ENCODE results near the gene MTAP. TPM values are rescaled to one million over a fixed set of nuclear protein-coding genes. Genes with fewer than 3 reads are reported as not detected.
A peak's percentile ranks its signal among the peaks of the same experiment; 100 is the strongest.

The MTAP gene
- total RNA-seq, 2 experiments from 2014 or later: 62.5 to 68.2 TPM

DNA sequence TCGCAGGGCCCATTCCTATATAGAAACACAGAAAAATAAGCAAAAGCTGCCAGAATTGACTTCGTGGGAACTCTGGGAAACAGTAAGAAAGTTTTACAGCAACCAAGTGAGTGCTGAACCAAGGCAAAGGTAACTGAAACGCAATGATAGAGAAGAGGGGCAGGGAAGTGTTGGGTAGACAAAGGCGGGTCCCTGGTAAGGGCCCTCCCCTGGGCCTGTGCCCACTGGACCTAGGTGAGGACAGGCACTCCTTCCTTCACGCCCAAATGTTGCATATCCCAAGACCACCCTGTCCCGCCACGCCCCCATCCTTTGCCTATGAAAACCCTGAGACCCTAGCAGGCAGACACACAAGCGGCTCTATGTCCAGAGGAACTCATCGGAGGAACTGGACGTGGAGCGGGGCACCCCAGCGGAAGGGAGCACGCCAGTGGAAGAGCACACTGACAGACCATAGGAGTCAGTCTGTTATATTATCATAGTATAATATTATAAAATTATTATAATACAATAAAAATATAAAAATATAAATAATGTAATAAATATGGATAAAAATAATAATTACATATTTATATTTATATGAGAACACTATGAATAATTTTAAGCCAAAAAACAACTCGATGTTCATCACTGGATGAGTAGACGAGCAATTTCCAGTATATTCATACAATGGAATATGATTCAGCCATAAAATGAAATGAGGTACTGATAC, 163.9 kb downstream of the MTAP start:
- ATAC-seq (no peak), DNase-seq (no peak)
- H3K36me3 Mint-ChIP-seq (ENCODE audit: low read depth): peaks cover 42% of the 10 kb centered on the region
- H3K4me1 Mint-ChIP-seq (ENCODE audit: low read depth): peaks cover 44% of the 10 kb centered on the region
- CTCF ChIA-PET: interaction anchor here (0.9 to 1.1 kb wide), 2 partner anchors 149 to 153 kb away, joined by 4 read pairs; no protein-coding TSS in a partner anchor
- peaks cover 19% of the 10 kb centered on the region for H3K9me3 Mint-ChIP-seq (ENCODE audit: insufficient read depth)
- POLR2A ChIA-PET: no interaction called here
- peaks cover 91% of the 10 kb centered on the region for H3K27me3 Mint-ChIP-seq (ENCODE audit: low read depth)
- no peak overlapping the region for H3K4me3 Mint-ChIP-seq
- H3K27ac Mint-ChIP-seq: peak overlapping the region; percentile 19

DNA sequence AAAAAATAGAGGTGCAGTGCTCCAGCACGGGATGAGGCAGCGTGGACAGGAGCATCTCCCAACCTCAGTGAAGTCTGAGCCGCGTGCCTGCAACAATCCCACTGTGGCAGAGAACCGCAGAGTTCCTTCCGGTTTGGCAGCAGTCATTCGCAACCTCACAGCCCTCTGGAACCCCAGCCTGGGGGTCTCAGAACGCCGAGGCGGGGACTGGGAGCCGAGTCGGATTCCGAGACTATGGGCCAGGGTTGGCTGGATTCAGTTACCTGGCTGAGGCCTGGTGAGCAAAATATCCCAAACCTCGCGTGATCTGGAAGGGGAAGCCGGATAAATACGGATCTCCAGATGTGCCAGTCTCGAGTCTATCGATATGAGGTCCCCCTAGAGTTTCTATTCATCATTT, 164.7 kb downstream of the MTAP start:
- Mint-ChIP-seq H3K27ac (no peak overlapping the region), H3K9me3 (ENCODE audit: insufficient read depth) (peaks cover 19% of the 10 kb centered on the region), H3K4me1 (ENCODE audit: low read depth) (peaks cover 46% of the 10 kb centered on the region), H3K4me3 (peak overlapping the region; percentile 6), H3K36me3 (ENCODE audit: low read depth) (peaks cover 44% of the 10 kb centered on the region), H3K27me3 (ENCODE audit: low read depth) (peaks cover 90% of the 10 kb centered on the region)
- ATAC-seq (no peak), DNase-seq (no peak)
- CTCF ChIA-PET: interaction anchor here (1.9 to 3.1 kb wide), 2 partner anchors 42 to 154 kb away, joined by 11 to 20 read pairs; partner anchors contain the start of gene CDKN2B
- POLR2A ChIA-PET: interaction anchor here (1.1 kb wide), 1 partner anchor 99 kb away, joined by 3 read pairs; no protein-coding TSS in a partner anchor

DNA sequence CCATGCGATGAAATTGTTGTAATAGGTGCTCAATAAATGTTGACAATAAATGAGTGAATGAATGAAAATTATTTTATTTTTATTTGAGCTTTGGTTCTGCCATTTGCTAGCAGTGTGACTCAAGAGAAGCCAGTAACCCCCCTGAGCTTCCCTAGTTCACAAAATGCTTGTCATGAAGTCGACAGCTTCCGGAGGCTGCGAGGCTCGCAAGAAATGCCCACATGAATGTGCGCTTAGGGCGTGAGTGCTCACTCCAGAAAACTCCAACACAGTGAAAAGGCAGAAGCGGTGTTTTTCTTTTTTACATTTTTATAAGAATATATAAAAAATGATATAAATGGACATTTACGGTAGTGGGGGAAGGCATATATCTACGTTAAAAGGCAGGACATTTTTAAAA, 165.3 kb downstream of the MTAP start:
- H3K27me3 Mint-ChIP-seq (ENCODE audit: low read depth): peaks cover 90% of the 10 kb centered on the region
- H3K27ac Mint-ChIP-seq: peak overlapping the region; percentile 61
- peak overlapping the region; percentile 46 for H3K4me3 Mint-ChIP-seq
- no peak for ATAC-seq
- peaks cover 19% of the 10 kb centered on the region for H3K9me3 Mint-ChIP-seq (ENCODE audit: insufficient read depth)
- POLR2A ChIA-PET: interaction anchor here (1.1 kb wide), 1 partner anchor 98 kb away, joined by 3 read pairs; no protein-coding TSS in a partner anchor
- H3K4me1 Mint-ChIP-seq (ENCODE audit: low read depth): peaks cover 46% of the 10 kb centered on the region
- CTCF ChIA-PET: interaction anchor here (1.4 to 3.1 kb wide), 3 partner anchors 27 to 155 kb away, joined by 4 to 20 read pairs (median 11); partner anchors contain the start of genes CDKN2A, CDKN2B and CDKN2B-AS1
- peaks cover 44% of the 10 kb centered on the region for H3K36me3 Mint-ChIP-seq (ENCODE audit: low read depth)
- peak; percentile 27 for DNase-seq

DNA sequence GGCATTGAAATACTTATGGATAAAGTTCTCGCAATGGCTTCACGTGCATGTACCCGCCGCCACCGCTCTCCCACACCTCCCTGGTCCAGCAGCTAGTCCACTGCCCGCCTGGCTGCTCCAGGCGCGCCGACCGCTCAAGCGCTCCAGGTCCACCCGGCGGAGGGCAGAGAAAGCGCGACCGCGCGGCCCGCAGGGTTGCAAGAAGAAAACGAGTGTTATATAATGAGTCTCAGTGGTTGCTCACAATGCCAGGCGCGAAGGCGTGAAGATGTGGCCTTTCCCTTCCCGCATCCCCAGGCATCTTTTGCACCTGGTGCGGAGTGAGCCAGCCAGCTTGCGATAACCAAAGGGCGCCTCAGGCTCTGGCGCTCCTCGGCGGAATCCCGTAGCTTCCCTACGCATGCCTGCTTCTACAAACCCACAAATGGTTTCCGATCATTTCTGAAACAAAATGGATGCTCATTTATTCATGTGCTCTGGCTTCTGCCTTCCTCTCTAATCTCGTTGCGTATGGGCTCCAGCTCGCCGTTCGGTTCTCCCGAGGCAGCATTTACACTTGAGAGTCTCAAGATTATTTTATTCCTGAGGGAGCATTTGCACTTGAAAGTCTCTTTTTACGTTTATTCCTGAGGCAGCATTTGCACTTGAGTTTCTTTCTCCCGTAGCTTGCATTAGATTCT, 166.0 kb downstream of the MTAP start:
- H3K36me3 Mint-ChIP-seq (ENCODE audit: low read depth): peaks cover 41% of the 10 kb centered on the region
- CTCF ChIA-PET: interaction anchor here (1.4 to 3.1 kb wide), 3 partner anchors 26 to 155 kb away, joined by 4 to 20 read pairs (median 11); partner anchors contain the start of genes CDKN2A, CDKN2B and CDKN2B-AS1
- peaks cover 19% of the 10 kb centered on the region for H3K9me3 Mint-ChIP-seq (ENCODE audit: insufficient read depth)

DNA sequence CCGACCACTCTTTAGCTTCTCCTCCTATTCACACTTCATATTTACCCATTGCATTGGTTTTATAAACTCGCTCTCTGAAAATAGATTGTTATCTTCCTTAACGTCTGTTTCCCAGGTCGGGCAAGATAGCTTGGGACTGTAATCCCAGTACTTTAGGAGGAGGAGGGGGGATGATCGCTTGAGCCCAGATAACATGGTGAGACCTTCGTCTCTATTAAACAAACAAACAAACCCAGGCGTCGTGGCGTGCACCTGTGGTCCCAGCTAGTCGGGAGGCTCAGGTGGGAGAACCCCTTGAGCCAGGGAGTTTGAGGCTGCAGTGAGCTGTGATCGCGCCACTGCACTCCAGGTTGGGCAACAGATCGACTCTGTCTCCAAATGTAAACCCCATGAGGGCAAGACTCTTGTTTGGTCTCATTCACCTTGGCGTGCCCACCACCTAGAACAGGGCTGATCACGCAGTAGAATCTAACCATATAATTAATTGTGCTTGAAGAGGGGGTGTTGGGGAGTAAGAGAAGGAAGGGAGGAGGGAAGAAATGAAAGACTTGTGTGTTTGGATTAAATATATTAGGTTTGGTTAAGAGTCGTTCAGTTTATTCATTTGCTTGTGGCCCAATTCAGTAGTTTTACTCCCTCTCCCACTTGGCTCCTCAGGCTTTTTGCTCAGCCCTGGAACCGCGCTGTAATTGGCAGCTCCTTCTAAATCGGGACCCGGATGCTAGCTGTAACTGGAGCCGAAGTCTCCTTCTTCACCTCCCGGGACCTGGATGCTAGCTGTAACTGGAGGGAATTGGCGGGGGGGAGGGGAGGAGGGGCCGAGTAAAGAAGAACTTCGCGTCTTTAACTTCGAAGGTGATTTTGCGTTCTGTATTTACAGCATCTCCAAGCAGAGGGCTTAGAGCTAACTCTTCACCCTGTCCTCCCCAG, 166.8 kb downstream of the MTAP start:
- ATAC-seq (no peak), DNase-seq (no peak)
- peak overlapping the region; percentile 56 for H3K27ac Mint-ChIP-seq
- peaks cover 19% of the 10 kb centered on the region for H3K9me3 Mint-ChIP-seq (ENCODE audit: insufficient read depth)
- peaks cover 51% of the 10 kb centered on the region for H3K4me1 Mint-ChIP-seq (ENCODE audit: low read depth)
- ChIA-PET POLR2A (interaction anchor here (0.6 to 1.0 kb wide), 2 partner anchors 21 to 84 kb away, joined by 3 to 4 read pairs; no protein-coding TSS in a partner anchor), CTCF (interaction anchor here (1.4 to 3.1 kb wide), 3 partner anchors 25 to 156 kb away, joined by 4 to 20 read pairs (median 11); partner anchors contain the start of genes CDKN2A, CDKN2B and CDKN2B-AS1)
- H3K27me3 Mint-ChIP-seq (ENCODE audit: low read depth): peaks cover 87% of the 10 kb centered on the region
- H3K36me3 Mint-ChIP-seq (ENCODE audit: low read depth): peaks cover 38% of the 10 kb centered on the region
- H3K4me3 Mint-ChIP-seq: peak overlapping the region; percentile 56

More for the DNA sequence above, 166.0 kb downstream of the MTAP start:
- Mint-ChIP-seq H3K27ac (peak overlapping the region; percentile 39), H3K4me3 (peak overlapping the region; percentile 56), H3K4me1 (ENCODE audit: low read depth) (peaks cover 48% of the 10 kb centered on the region), H3K27me3 (ENCODE audit: low read depth) (peaks cover 87% of the 10 kb centered on the region)
- DNase-seq (peak; percentile 34), ATAC-seq (no peak)
- POLR2A ChIA-PET: interaction anchor here (1.0 to 1.1 kb wide), 2 partner anchors 22 to 97 kb away, joined by 3 to 4 read pairs; no protein-coding TSS in a partner anchor

DNA sequence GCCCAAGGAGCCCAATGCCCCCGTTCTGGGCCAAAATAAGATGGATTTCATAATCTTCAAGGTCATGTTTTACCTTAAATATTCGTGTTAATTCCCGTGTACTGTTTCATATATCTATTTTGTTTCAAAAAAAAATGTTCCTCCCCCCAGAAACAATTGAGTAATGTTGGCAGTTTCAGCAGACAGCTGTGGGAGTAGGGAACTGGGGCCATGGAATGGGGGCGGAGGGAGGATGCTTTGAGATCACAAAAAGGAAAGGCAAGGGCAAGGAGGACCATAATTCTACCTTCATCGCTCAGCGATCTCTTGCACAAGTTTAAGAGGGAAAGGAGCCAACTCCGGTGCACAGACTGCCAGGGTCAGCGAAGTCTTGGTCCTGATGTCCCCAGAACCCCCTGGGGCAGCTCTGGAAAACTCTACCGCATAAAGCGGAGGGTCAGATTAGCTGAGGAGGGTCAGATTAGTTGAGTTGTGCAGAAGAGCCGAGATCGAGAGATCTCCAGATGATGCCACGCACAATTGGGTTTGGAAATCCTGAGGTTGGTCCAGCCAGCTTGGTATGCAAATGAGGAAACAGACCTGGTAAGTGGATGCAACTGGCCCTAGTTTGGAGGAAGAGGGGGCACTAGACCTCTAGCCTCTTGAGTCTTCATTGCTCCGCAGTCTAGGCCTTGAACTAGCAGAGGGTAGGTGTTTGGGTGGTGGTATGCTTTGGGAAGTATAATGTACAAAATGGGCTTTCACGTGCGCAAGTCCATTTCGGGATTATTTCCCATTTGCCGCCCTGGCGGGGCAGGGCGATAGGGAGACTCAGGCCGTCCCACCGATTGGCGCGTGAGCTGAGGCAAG, 167.7 kb downstream of the MTAP start:
- Mint-ChIP-seq H3K27ac (peak overlapping the region; percentile 68), H3K4me1 (ENCODE audit: low read depth) (peaks cover 50% of the 10 kb centered on the region), H3K4me3 (peak overlapping the region; percentile 12), H3K36me3 (ENCODE audit: low read depth) (peaks cover 44% of the 10 kb centered on the region), H3K27me3 (ENCODE audit: low read depth) (peaks cover 91% of the 10 kb centered on the region), H3K9me3 (ENCODE audit: insufficient read depth) (peaks cover 19% of the 10 kb centered on the region)
- ChIA-PET CTCF (interaction anchor here (3.1 kb wide), 1 partner anchor 39 kb away, joined by 20 read pairs; the partner anchor contains the start of gene CDKN2B), POLR2A (interaction anchor here (0.6 kb wide), 1 partner anchor 83 kb away, joined by 3 read pairs; no protein-coding TSS in a partner anchor)
- ATAC-seq (no peak), DNase-seq (no peak)

DNA sequence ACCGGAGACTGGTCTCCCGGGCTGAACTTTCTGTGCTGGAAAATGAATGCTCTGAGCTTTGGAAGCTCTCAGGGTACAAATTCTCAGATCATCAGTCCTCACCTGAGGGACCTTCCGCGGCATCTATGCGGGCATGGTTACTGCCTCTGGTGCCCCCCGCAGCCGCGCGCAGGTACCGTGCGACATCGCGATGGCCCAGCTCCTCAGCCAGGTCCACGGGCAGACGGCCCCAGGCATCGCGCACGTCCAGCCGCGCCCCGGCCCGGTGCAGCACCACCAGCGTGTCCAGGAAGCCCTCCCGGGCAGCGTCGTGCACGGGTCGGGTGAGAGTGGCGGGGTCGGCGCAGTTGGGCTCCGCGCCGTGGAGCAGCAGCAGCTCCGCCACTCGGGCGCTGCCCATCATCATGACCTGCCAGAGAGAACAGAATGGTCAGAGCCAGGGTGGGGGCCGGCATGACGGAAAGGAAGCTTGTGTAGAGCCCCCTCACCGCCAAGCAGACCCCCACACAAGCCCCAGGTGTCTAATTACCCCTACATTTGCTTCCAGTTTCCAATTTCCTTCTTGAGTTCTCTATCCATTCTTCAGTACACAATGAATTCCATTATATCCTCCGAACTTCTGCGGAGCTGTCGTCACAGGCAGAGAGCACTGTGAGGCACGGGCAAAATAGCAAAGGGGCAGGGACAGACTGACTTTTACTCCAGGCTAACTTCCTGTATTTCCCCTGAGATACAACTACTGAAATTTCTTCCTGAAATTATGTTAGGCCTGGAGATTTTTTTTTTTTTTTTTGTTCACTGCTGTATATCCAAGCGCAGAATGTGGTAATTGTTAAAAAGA, 168.6 kb downstream of the MTAP start:
- peaks cover 92% of the 10 kb centered on the region for H3K27me3 Mint-ChIP-seq (ENCODE audit: low read depth)
- peaks cover 19% of the 10 kb centered on the region for H3K9me3 Mint-ChIP-seq (ENCODE audit: insufficient read depth)
- CTCF ChIA-PET: interaction anchor here (1.1 to 2.8 kb wide), 3 partner anchors 24 to 158 kb away, joined by 3 to 11 read pairs (median 5); partner anchors contain the start of genes CDKN2A, CDKN2B and CDKN2B-AS1
- POLR2A ChIA-PET: interaction anchor here (0.7 to 1.2 kb wide), 3 partner anchors 21 to 76 kb away, joined by 3 to 4 read pairs (median 3); no protein-coding TSS in a partner anchor
- peaks cover 50% of the 10 kb centered on the region for H3K4me1 Mint-ChIP-seq (ENCODE audit: low read depth)
- peak overlapping the region; percentile 76 for H3K27ac Mint-ChIP-seq
- H3K4me3 Mint-ChIP-seq: peak overlapping the region; percentile 38
- peaks cover 37% of the 10 kb centered on the region for H3K36me3 Mint-ChIP-seq (ENCODE audit: low read depth)
- peak; percentile 24 for DNase-seq
- ATAC-seq: no peak

DNA sequence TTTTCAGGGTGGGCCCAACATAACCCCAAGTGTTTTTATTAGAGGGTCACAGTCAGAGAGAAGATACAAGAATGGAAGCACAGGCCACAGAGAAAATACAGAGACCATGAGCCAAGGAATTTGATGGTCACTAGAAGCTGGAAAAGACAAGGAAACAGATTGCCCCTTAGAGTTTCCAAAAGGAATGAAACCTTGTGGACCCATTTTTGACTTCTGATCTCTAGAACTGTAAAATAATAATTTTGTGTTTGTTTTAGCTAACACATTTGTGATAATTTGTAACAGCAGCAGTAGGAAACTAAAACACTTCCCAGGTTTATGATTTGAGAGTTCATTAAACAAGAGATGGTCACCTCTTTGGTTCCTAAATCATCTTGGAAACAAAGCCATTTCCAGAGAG, 169.9 kb downstream of the MTAP start:
- Mint-ChIP-seq H3K9me3 (ENCODE audit: insufficient read depth) (peaks cover 19% of the 10 kb centered on the region), H3K27me3 (ENCODE audit: low read depth) (peaks cover 90% of the 10 kb centered on the region), H3K27ac (no peak overlapping the region), H3K4me1 (ENCODE audit: low read depth) (peaks cover 47% of the 10 kb centered on the region), H3K4me3 (no peak overlapping the region), H3K36me3 (ENCODE audit: low read depth) (peaks cover 33% of the 10 kb centered on the region)
- CTCF ChIA-PET: interaction anchor here (0.7 to 2.8 kb wide), 4 partner anchors 22 to 159 kb away, joined by 3 to 11 read pairs (median 5); partner anchors contain the start of genes CDKN2A, CDKN2B and CDKN2B-AS1
- no peak for ATAC-seq
- POLR2A ChIA-PET: no interaction called here
- DNase-seq: no peak

DNA sequence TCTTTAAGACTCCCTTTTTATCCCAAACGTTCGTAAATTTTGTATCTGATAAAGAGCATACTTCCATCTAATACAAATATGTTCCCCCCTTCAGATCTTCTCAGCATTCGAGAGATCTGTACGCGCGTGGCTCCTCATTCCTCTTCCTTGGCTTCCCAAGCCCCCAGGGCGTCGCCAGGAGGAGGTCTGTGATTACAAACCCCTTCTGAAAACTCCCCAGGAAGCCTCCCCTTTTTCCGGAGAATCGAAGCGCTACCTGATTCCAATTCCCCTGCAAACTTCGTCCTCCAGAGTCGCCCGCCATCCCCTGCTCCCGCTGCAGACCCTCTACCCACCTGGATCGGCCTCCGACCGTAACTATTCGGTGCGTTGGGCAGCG, 171.9 kb downstream of the MTAP start:
- DNase-seq (no peak), ATAC-seq (no peak)
- CTCF ChIA-PET: interaction anchor here (1.0 to 1.8 kb wide), 3 partner anchors 15 to 146 kb away, joined by 3 to 5 read pairs (median 3); partner anchors contain the start of gene CDKN2B
- Mint-ChIP-seq H3K27ac (no peak overlapping the region), H3K36me3 (ENCODE audit: low read depth) (peaks cover 28% of the 10 kb centered on the region), H3K27me3 (ENCODE audit: low read depth) (peaks cover 86% of the 10 kb centered on the region), H3K4me3 (peak overlapping the region; percentile 70), H3K9me3 (ENCODE audit: insufficient read depth) (peaks cover 12% of the 10 kb centered on the region), H3K4me1 (ENCODE audit: low read depth) (peaks cover 36% of the 10 kb centered on the region)
- POLR2A ChIA-PET: interaction anchor here (1.2 kb wide), 1 partner anchor 10 kb away, joined by 3 read pairs; no protein-coding TSS in a partner anchor

Measured in activated CD8-positive, alpha-beta T cell treated with anti-CD3 and anti-CD28 coated beads, Interleukin-2, amount 10 ng/mL, durations not matched to agents 7 days and 5 days (primary cell).